GM20431 (cell line): Measurements from ENCODE around the gene RUNX2.
"Not testable (repeated sequence)": the region's sequence is repeated elsewhere in the genome, so short reads cannot be mapped to it uniquely, and the experiment has no call there.

Experiments used
- in situ Hi-C: fragments of 300-500 bp; cut with MseI, MboI; formaldehyde crosslinking; loops from one replicate; pipeline ENCODE4 v1.15.0; 2020; ENCODE audit warnings: low sequenced_read_pairs; ENCODE audit not compliant: unreplicated experiment

The RUNX2 gene

DNA sequence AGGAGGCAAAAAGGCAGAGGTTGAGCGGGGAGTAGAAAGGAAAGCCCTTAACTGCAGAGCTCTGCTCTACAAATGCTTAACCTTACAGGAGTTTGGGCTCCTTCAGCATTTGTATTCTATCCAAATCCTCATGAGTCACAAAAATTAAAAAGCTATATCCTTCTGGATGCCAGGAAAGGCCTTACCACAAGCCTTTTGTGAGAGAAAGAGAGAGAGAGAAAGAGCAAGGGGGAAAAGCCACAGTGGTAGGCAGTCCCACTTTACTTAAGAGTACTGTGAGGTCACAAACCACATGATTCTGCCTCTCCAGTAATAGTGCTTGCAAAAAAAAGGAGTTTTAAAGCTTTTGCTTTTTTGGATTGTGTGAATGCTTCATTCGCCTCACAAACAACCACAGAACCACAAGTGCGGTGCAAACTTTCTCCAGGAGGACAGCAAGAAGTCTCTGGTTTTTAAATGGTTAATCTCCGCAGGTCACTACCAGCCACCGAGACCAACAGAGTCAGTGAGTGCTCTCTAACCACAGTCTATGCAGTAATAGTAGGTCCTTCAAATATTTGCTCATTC lies at the start of gene RUNX2:
Gene RUNX2 (plus strand): TSS at position 375 of the 567 bp plus-strand sequence. CDS start 397 bp downstream, outside the sequence.
- in situ Hi-C loops: no loop called here

DNA sequence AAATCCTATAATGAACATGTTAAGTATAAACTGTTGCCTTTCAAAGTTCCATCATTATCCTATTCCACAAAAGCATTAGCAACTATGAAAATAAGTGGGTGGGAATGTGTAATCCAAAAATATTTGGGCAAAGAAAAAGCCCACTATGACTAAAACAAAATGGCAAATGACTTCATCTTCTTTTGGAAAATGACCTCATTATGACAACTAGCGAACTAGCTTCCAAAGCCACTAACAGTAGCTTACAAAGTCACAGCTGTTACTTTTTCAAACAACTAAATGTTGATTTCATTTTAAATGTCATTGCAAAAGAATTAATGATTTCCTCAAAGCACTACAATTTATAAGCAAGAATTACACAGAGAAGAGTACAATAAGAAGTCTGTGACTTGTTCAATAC lies 49.8 kb upstream of the RUNX2 start:
- in situ Hi-C loops: no loop called here

DNA sequence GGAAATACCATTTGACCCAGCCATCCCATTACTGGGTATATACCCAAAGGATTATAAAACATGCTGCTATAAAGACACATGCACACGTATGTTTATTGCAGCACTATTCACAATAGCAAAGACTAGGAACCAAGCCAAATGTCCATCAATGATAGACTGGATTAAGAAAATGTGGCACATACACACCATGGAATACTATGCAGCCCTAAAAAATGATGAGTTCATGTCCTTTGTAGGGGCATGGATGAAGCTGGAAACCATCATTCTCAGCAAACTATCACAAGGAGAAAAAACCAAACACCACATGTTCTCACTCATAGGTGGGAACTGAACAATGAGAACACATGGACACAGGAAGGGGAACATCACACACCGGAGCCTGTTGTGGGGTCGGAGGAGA lies 41.4 kb upstream of the RUNX2 start:
- in situ Hi-C loops: not testable (repeated sequence)

DNA sequence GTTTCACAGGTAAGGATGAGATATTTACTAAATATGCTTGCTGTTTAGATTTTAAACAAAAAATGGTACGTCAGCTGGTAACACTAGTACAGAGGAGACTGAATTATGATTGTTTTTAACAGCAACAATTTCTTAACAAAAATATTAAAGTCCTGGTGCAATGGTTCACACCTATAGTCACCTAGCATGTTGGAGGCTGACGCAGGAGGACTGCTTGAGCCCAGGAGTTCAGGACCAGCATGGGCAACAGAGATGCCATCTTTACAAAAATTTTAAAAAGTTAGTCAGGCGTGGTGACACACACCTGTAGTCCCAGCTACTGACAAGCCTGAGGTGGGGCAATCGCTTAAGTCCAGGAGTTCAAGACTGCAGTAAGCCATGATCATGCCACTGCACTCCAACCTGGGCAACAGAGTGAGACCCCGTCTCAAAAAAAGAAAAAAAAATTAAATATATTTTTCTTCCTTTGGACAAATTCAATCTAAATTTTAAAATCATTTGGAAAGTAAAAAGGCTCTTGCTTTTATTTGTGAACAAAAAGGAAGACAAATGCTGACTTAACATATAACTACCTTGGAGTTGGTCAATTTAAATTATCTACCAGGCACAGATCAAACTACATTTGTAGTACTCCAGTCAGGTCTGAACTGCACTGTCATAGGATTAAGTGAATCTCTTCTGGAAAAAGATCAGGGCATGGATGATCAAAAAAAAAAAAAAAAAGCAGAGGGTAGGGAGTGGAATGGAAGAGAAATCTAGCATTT lies 38.2 kb upstream of the RUNX2 start:
- in situ Hi-C loops: no loop called here

DNA sequence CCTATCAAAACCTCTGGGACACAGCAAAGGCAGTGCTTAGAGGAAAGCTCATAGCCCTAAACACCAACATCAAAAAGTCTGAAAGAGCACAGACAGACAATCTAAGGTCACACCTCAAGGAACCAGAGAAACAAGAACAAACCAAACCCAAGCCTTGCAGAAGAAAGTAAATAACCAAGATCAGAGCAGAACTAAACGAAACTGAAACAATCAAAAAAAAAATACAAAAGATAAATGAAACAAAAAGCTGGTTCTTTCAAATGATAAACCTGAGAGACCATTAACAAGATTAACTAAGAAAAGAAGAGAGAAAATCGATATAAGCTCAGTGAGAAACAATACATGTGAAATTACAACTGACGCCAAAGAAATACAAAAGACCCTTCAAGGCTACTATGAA lies 34.8 kb upstream of the RUNX2 start:
- in situ Hi-C loops: no loop called here

DNA sequence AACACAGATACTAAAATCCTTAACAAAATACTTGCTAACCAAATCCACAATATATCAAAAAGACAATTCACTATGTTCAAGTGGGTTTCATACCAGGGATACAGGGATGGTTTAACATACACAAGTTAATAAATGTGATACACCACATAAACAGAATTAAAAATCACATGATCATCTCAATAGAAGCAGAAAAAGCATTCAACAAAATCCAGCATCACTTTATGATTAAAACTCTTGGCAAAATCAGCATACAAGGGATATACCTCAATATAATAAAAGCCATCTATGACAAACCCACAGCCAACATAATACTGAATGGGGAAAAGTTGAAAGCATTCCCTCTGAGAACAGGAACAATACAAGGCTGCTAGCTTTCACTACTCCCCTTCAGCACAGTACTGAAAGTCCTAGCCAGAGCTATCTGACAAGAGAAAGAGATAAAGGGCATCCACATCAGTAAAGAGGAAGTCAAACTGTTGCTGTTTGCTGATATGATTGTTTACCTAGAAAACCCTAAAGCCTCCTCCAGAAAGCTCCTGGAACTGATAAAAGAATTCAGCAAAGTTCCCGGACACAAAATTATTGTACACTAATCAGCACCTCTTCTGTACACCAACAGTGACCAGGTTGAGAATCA lies 33.9 kb upstream of the RUNX2 start:
- in situ Hi-C loops: not testable (repeated sequence)

DNA sequence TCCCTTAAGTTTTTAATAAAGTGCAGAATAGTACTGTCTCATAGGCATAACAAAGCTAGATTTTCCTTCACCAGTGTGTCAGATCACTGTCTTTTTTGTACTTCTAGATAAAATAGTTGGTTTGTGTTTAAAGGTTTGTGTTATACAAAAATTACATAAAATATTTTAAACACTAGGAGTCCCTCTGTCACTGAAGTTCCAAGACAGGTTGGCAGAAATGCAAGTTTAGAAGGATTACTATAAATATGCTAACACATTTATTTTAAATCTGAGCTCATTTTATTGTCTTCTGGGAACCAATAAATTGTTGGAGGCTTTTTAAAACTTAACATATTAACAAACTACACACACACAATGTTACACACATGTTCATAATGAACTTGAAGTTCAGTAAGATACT lies 30.8 kb upstream of the RUNX2 start:
- in situ Hi-C loops: no loop called here

DNA sequence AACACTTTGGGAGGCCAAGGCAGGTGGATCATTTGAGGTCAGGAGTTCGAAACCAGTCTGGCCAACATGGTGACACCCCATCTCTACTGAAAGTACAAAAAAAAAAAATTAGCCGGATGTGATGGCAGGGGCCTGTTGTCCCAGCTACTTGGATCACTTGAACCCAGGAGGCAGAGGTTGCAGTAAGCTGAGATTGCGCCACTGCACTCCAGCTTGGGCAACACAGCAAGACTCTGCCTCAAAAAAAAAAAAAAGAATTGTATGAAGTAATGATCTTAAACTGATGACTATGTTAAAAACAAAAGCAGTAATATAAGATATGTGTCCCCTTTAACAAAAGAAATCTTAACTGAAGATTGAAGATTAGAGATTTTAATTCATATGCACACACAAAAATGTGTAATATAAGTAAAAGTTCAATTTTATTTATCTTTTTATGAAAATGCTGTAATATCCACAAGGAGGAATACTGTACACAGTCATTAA lies 29.0 kb upstream of the RUNX2 start:
- in situ Hi-C loops: no loop called here

DNA sequence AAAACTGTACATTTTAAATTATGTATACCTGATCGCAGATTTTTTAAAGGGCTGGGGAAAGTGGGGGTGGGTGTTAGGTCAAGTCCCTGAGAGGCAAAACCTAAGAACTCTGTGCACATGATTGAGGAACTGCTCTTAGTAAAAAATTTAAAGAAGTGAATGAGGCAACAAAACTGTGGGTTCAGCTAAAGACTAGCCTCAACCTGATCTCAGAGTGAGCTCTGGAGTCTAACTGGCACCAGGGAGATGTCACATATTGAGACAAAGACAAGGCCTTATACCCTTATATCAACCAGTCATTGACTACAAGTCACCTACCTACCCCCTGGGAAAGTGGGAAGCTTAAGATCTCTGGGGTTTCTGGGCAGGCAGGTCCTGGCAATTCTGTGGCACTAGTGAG lies 27.4 kb upstream of the RUNX2 start:
- in situ Hi-C loops: no loop called here

DNA sequence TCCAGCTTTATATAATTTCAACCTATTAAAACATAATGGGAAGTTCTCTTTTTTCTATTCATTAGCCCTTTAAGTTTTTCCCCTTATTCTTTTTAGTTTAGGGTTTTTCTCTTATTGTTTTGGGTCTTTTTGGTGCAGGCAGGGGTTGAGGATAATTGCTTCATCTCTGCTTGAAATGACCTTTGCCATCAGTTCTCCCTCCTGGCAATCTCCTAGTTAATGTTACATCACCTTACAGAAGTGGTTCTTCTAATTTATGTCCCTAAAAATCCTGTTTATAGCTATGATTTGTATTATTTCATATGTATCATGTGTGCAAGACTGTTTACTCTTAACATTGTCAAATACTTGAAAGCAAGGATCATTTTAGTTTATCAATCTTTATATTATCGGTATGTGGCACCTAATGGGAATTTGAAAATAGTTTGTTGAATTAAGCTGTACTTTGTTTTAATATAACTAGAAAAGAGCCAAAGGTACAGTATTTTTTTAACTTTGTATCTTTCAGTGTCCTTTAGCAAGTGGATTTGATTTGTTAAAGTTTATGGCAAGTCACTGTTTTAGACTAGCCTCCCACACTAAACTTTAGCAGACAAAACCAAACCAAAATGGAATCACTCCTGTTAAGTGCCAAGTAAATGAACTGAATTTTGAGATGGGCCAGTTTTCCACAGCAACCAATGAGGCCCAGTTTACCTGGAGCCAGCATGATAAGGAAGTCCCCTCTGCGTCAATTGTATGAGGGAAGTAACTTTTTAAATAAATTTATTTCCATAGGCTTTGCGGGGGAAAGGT lies 26.6 kb upstream of the RUNX2 start:
- in situ Hi-C loops: no loop called here

DNA sequence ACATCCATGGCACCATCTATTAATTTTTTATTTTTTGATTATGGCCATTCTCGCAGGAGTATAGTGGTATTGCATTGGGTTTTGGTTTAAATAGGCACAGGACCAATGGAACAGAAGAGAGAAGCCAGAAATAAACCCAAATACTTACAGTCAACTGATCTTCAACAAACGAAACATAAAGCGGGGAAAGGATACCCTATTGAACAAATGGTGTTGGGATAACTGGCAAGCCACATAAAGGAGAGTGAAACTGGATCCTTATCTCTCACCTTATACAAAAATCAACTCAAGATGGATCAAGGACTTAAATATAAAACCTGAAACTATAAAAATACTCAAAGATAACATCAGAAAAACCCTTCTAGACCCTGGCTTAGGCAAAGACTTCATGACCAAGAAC lies 25.3 kb upstream of the RUNX2 start:
- in situ Hi-C loops: no loop called here

DNA sequence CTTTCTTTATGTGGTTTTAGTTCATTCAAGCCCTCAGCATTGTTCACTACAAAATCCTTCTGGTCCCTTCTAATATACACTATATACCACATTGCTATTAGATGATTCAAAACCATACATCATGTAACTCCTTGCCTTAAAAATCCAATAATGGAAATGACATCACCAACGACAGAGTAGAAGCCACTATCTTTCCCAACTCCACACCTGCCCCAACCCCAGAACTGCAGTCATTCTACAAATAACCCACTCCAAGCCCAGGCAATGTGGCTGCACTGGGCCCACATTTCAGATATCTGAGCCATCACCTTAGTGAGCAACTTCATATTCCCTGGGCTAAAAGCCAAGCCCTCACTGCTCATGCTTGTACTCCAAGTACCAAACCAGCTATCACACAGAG lies 22.6 kb upstream of the RUNX2 start:
- in situ Hi-C loops: no loop called here

DNA sequence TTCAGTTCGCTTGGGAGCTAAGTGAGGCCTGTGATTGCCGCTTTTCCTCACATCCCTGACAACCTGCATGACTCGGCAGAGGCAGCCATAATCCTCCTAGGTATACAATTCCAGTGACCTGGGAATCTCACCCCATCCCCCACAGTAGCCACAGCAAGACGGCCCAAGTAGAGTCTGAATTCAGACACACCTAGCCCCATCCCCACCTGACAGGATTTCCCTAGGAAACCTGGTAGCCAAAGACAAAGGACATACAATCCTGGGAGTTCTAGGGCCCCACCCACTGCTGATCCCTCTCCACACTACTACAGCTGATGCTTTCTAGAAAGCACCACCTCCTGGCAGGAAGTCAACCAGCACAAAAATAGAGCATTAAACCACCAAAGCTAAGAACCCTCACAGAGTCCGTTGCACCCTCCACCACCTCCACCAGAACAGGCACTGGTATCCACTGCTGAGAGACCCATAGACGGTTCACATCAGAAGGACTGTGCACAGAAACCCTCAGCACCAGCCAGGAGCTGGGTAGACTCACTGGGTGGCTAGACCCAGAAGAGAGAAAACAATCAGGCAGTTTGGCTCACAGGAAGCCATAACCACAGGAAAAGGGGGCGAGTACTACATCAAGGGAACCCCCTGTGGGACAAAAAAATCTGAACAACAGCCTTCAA lies 17.9 kb upstream of the RUNX2 start:
- in situ Hi-C loops: no loop called here

DNA sequence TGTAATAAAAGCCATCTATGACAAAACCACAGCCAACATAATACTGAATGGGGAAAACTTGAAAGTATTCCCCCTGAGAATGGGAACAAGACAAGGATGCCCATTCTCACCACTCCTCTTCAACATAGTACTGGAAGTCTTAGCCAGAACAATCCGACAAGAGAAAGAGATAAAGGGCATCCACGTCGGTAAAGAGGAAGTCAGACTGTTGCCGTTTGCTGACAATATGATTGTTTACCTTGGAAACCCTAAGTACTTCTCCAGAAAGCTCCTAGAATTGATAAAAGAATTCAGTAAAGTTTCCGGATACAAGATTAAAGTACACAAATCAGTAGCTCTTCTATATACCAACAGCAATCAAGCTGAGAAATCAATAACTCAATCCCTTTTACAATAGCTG lies 14.0 kb upstream of the RUNX2 start:
- in situ Hi-C loops: no loop called here

DNA sequence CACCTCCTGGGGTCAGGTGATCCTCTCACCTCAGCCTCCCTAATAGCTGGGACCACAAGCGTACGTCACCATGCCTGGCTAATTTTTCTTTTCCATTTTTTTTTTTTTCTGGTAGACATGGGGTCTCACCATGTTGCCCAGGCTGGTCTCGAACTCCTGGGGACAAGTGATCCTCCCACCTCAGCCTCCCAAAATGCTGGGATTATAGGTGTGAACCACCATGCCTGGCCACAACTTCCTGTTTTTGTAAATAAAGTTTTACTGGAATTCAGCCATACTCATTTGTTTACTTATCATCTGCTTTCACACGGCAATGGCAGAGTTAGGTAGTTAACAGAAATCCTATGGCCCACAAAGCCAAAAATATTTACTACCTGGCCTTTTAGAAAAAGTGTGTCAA lies 7.8 kb upstream of the RUNX2 start:
- in situ Hi-C loops: no loop called here

DNA sequence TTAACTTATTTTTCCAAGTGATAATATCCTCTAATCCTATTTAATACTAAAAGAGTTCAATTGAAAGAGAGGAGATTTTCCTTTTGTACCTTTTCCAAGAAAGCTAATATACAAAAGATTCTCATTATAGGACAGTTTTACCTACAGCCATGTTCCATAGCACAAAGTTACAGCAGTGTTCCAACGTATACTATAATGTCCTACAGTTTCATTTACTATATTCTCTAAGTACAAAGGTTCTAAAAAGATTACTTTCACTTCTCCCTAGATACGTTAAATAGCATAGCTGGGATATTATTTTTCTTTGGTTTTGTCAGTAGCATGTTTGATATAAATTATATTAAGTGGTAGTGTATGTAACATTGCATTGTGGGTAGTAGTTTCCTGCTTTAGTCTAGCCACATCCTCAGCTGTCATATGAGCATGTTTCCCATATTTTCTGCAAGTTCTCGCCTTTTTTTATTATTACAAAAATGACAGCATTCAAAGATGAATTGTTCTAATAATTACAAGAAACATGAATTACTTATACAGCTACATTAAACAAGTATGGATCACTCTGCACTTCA lies 4.4 kb upstream of the RUNX2 start:
- in situ Hi-C loops: no loop called here

DNA sequence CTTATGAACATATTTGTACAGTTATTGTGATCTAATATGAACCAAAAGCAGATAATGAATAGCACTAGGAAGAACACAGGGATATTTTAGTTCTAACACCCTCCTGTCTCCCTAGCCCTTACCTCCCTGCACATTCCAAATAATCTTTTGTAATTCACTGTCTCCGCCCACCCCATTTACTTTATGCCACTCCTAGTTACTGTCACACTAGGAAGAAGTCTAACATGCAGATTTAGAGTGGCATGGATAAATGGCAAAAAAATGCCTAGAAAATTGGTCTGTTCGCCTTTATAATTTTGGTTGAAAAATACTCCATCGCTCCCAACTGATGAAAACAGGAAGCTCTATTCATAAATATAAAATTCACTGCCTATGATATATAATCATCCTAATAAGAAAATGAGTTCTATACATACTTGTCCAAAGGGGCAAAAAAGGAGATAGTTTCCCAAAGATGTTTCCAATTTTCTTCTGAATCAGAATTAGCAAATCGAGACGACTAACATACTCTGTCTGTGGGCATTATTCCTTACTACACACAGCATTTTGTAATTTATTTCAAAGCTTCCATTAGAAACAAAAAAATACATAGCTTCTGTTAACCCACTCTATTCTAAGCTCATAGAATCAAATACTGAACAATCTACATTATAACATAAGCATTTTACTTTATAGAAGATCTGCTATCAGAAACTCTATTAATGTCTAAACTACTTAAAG lies 1.3 kb upstream of the RUNX2 start:
- in situ Hi-C loops: no loop called here

DNA sequence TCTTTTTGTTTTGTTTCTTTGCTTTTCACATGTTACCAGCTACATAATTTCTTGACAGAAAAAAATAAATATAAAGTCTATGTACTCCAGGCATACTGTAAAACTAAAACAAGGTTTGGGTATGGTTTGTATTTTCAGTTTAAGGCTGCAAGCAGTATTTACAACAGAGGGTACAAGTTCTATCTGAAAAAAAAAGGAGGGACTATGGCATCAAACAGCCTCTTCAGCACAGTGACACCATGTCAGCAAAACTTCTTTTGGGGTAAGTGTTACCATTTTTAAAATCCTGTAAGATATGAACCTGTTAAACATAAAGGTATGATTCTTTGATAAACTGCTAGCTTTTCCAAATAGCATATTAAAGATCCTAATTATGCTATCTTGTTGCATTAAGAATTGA lies 393 bp downstream of the RUNX2 start:
- in situ Hi-C loops: no loop called here

DNA sequence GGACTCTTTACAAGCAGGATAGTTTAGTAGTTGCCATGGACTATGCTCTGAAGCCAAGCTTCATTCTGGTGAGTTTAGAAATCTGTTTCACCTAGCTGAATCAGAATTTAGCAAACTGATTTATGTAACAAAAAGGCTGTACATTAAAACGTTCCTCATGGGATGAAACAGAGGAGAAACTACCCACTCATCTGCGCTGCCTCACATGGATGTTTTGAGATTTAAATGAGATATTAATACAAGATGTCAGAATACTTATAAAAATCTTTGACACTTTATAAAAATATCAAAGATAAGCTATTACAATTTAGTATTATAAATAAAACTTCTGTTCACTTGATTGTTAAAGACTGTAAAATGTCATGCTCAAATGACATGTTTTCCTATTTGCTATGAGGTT lies 16.8 kb downstream of the RUNX2 start:
- in situ Hi-C loops: no loop called here
